ENCODE data around the gene FABP1.

FABP1 gene

DNA sequence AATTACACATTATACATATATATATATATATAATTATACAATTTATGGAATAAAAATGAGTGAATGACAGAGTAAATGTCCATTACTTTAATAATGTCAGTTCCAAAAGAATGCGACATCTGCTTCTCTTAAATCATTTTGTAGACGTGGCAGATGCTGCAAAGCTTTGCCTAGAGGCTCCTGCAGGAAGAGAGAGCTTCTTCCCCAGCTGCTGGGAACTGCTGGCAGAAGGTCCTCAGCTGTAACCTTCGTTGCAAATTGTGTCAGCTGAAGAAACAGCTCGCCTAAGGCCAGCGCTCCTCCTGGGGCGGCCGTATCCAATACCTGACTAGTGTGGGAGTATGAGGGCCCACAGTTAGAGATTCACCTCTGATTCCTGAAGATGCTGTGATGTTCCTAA, 32.7 kb upstream of the FABP1 start:
- 86% methylated on average over 7 of the region's 7 CpGs for WGBS

DNA sequence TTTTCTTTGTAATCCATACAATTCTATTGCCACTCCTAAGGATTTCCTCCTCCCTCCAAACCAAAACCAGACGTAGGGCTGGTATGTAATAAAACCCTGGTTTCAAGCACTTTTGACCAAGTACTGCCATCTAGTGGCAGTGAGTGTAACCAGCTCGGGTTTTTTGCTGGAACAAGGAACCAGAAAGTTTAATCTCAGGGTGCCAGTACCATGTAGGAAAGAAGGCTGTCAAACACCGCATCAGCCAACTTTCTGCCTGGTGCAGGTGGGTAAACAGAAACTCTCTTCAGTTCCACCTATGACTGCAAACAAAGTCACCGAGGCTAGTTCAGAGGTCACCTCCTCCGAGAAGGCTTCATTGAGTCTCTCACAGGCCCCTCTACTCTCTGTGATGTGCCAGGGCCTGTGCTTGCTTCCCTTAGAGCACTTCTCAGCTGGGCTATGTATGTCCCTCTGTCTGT, 32.1 kb upstream of the FABP1 start:
- 40% methylated on average over 5 of the region's 5 CpGs for WGBS
- no peak overlapping the region for H3K9ac ChIP-seq (ENCODE audit: low read depth, low read length)
- H3K4me1 ChIP-seq (ENCODE audit: insufficient read depth, low read length) = no peaks in the 10 kb centered on the region; the same call in 1 of the 2 replicates
- H3K36me3 ChIP-seq (ENCODE audit: insufficient read depth, low read length) = no peaks in the 10 kb centered on the region
- H3K4me3 ChIP-seq (ENCODE audit: low read length) = no peak overlapping the region
- H3K9me3 ChIP-seq (ENCODE audit: insufficient read depth, low read depth, low read length) = no peaks in the 10 kb centered on the region
- H3K27ac ChIP-seq (ENCODE audit: low read depth, low read length) = no peak overlapping the region
- H3K27me3 ChIP-seq (ENCODE audit: insufficient read depth, low read length) = no peaks in the 10 kb centered on the region

More for the DNA sequence above, 32.7 kb upstream of the FABP1 start:
- Histone ChIP-seq H3K36me3 (ENCODE audit: insufficient read depth, low read length) (no peaks in the 10 kb centered on the region), H3K27me3 (ENCODE audit: insufficient read depth, low read length) (no peaks in the 10 kb centered on the region), H3K4me1 (ENCODE audit: insufficient read depth, low read length) (no peaks in the 10 kb centered on the region; the same call in 1 of the 2 replicates), H3K9ac (ENCODE audit: low read depth, low read length) (no peak overlapping the region), H3K4me3 (ENCODE audit: low read length) (no peak overlapping the region), H3K27ac (ENCODE audit: low read depth, low read length) (no peak overlapping the region), H3K9me3 (ENCODE audit: insufficient read depth, low read depth, low read length) (no peaks in the 10 kb centered on the region)

DNA sequence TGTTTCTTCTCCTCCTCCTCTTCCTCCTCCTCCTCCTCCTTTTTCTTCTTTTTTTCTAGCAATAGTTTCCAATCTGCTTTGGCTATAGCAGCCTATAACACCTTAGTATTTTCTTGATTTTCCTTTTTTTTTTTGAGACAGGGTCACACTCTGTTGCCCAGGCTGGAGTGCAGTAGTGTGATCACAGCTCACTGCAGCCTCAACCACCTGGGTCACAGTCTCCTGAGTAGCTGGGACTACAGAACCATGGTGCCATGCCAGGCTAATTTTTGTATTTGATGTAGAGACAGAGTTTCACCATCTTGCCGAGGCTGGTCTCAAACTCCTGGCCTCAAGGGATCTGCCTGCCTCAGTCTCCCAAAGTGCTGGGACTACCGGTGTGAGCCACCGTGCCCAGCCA, 31.6 kb upstream of the FABP1 start:
- Histone ChIP-seq H3K4me3 (ENCODE audit: low read length) (no peak overlapping the region), H3K36me3 (ENCODE audit: insufficient read depth, low read length) (no peaks in the 10 kb centered on the region), H3K27ac (ENCODE audit: low read depth, low read length) (no peak overlapping the region), H3K9ac (ENCODE audit: low read depth, low read length) (no peak overlapping the region), H3K4me1 (ENCODE audit: insufficient read depth, low read length) (no peaks in the 10 kb centered on the region; the same call in 1 of the 2 replicates), H3K9me3 (ENCODE audit: insufficient read depth, low read depth, low read length) (no peaks in the 10 kb centered on the region), H3K27me3 (ENCODE audit: insufficient read depth, low read length) (no peaks in the 10 kb centered on the region)
- WGBS = 89% methylated on average over 3 of the region's 3 CpGs

GRCh38 chr2:88148929-88149438, 21.1 kb upstream of the FABP1 start:
- Histone ChIP-seq H3K27me3 (ENCODE audit: insufficient read depth, low read length) (no peaks in the 10 kb centered on the region), H3K9me3 (ENCODE audit: insufficient read depth, low read depth, low read length) (peaks cover 13% of the 10 kb centered on the region; the same call in 1 of the 2 replicates), H3K27ac (ENCODE audit: low read depth, low read length) (no peak overlapping the region), H3K9ac (ENCODE audit: low read depth, low read length) (no peak overlapping the region), H3K4me1 (ENCODE audit: insufficient read depth, low read length) (no peaks in the 10 kb centered on the region), H3K36me3 (ENCODE audit: insufficient read depth, low read length) (no peaks in the 10 kb centered on the region), H3K4me3 (ENCODE audit: low read length) (no peak overlapping the region)

DNA sequence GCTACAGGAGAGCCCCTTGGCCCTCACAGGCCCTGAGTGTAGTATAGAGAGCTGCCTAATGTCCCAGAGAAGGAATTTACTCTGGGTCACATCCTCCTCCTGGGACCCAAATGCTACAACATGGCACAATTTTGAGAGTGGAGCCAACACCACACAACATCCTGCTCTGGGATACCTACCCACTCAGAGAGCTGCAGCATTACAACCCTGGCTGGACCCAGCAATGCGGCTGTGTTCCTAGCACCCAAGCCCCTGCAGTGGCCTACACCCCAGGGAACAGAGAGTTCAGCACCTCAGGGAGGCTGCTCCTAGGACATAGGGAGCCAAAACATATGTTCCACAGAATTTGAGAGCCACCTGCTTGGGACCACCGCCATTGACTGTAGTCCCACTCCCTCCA, 19.3 kb upstream of the FABP1 start:
- Histone ChIP-seq H3K27ac (ENCODE audit: low read depth, low read length) (no peak overlapping the region), H3K27me3 (ENCODE audit: insufficient read depth, low read length) (no peaks in the 10 kb centered on the region), H3K4me1 (ENCODE audit: insufficient read depth, low read length) (no peaks in the 10 kb centered on the region), H3K36me3 (ENCODE audit: insufficient read depth, low read length) (no peaks in the 10 kb centered on the region), H3K4me3 (ENCODE audit: low read length) (no peak overlapping the region), H3K9me3 (ENCODE audit: insufficient read depth, low read depth, low read length) (peaks cover 7% of the 10 kb centered on the region; the same call in 1 of the 2 replicates), H3K9ac (ENCODE audit: low read depth, low read length) (no peak overlapping the region)
- 94% methylated on average over 2 of the region's 2 CpGs for WGBS

DNA sequence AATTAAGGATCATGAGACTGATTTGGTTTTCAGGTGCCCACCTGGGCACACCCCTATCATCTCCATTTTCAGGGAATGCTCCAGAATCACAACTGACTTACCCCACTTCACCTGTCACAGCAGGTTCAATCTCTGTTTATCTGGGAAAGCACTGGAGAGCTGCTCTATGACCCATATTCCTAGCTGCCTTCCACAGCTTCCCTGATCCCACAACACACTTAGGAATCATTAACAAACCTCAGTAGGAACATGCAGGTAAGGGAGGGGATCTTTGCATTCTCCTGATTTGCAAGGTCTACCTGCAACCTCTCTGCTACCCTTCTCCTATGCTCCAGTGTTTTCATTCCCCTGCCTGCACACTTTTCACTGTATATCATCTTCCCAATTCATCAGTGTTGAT, 18.7 kb upstream of the FABP1 start:
- peaks cover 7% of the 10 kb centered on the region; the same call in 1 of the 2 replicates for H3K9me3 ChIP-seq (ENCODE audit: insufficient read depth, low read depth, low read length)
- H3K36me3 ChIP-seq (ENCODE audit: insufficient read depth, low read length) = no peaks in the 10 kb centered on the region
- no peak overlapping the region for H3K9ac ChIP-seq (ENCODE audit: low read depth, low read length)
- H3K27ac ChIP-seq (ENCODE audit: low read depth, low read length) = no peak overlapping the region
- H3K27me3 ChIP-seq (ENCODE audit: insufficient read depth, low read length) = no peaks in the 10 kb centered on the region
- H3K4me1 ChIP-seq (ENCODE audit: insufficient read depth, low read length) = no peaks in the 10 kb centered on the region
- H3K4me3 ChIP-seq (ENCODE audit: low read length) = no peak overlapping the region

- Histone ChIP-seq H3K9ac (ENCODE audit: low read depth, low read length) (no peak overlapping the region), H3K27ac (ENCODE audit: low read depth, low read length) (no peak overlapping the region), H3K9me3 (ENCODE audit: insufficient read depth, low read depth, low read length) (peaks cover 7% of the 10 kb centered on the region; the same call in 1 of the 2 replicates), H3K4me3 (ENCODE audit: low read length) (no peak overlapping the region), H3K4me1 (ENCODE audit: insufficient read depth, low read length) (no peaks in the 10 kb centered on the region), H3K27me3 (ENCODE audit: insufficient read depth, low read length) (no peaks in the 10 kb centered on the region), H3K36me3 (ENCODE audit: insufficient read depth, low read length) (no peaks in the 10 kb centered on the region)
- 90% methylated on average over 8 of the region's 10 CpGs for WGBS
Measured at GRCh38 chr2:88144914-88145497, 17.1 kb upstream of the FABP1 start.

DNA sequence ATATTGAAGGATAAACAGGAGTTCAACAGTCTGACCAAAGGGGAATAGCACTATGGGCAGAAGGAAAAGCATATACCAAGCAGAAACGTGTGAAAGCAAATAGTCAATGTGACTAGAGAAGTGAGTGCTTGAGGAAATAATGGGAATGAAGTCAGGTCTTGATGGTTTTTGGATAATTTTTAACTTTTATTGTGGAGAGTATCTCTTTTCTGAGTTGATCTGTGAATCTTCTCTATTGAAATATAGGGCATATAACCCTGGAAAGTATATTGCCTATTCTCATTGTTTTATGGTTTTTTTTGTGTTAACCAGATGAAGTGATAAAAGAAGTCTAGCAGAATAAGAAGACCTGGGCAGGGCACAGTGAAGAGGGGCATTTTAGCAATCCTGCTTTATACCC, 16.4 kb upstream of the FABP1 start:
- WGBS = 74% methylated on average over 1 of the region's 1 CpG
- H3K4me1 ChIP-seq (ENCODE audit: insufficient read depth, low read length) = no peaks in the 10 kb centered on the region
- peaks cover 7% of the 10 kb centered on the region; the same call in 1 of the 2 replicates for H3K9me3 ChIP-seq (ENCODE audit: insufficient read depth, low read depth, low read length)
- no peak overlapping the region for H3K27ac ChIP-seq (ENCODE audit: low read depth, low read length)
- no peaks in the 10 kb centered on the region for H3K36me3 ChIP-seq (ENCODE audit: insufficient read depth, low read length)
- no peak overlapping the region for H3K9ac ChIP-seq (ENCODE audit: low read depth, low read length)
- no peaks in the 10 kb centered on the region for H3K27me3 ChIP-seq (ENCODE audit: insufficient read depth, low read length)
- H3K4me3 ChIP-seq (ENCODE audit: low read length) = no peak overlapping the region

DNA sequence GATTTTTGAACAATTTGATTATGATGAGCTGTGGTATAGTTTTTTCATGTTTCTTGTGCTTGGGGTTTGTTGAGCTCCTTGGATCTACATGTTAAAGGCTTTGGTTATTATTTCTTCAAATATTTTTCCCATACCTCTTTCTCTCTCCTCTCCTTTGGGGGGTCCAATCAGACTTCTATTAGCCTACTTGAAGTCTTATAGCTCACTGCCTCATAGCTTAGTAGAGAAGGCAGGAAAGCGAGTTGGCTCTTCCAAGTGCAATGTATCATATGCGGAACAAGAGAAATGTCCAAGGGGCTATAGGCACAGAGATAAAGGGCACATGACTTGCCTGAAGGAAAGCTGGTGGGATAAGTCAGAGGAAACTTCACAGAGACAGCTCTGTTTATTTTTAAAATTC, 14.1 kb upstream of the FABP1 start:
- H3K9ac ChIP-seq (ENCODE audit: low read depth, low read length) = no peak overlapping the region
- no peak overlapping the region for H3K4me3 ChIP-seq (ENCODE audit: low read length)
- no peaks in the 10 kb centered on the region for H3K27me3 ChIP-seq (ENCODE audit: insufficient read depth, low read length)
- 95% methylated on average over 2 of the region's 2 CpGs for WGBS
- H3K36me3 ChIP-seq (ENCODE audit: insufficient read depth, low read length) = no peaks in the 10 kb centered on the region
- no peaks in the 10 kb centered on the region for H3K4me1 ChIP-seq (ENCODE audit: insufficient read depth, low read length)
- H3K27ac ChIP-seq (ENCODE audit: low read depth, low read length) = no peak overlapping the region
- no peaks in the 10 kb centered on the region for H3K9me3 ChIP-seq (ENCODE audit: insufficient read depth, low read depth, low read length)

- H3K9me3 ChIP-seq (ENCODE audit: insufficient read depth, low read depth, low read length) = no peaks in the 10 kb centered on the region
Measured at GRCh38 chr2:88139804-88140203, 11.9 kb upstream of the FABP1 start.

DNA sequence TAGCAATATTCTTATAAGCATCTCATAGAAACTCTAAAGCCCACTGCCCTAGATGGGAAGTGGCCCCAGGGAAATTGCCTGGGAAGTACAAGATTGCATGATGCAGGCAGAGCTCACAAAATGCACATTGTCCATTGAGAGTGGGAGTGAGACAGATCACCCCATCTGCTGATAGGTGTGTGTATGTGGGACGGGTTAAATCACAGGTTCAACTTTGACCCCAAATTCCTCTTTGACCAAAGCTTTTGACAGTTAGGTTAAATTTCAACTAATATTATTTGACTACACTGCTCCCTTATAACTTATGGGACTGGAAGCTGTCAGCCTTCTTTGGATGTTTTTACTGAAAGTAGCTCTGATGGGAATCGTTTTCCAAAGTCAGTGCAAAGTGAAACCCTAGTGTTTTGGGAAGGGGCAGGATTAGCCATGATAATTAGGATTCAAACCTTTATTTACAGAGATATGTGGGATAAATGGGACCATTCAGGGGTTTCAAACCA, 11.4 kb upstream of the FABP1 start:
- Histone ChIP-seq H3K9ac (ENCODE audit: low read depth, low read length) (no peak overlapping the region), H3K4me1 (ENCODE audit: insufficient read depth, low read length) (no peaks in the 10 kb centered on the region), H3K9me3 (ENCODE audit: insufficient read depth, low read depth, low read length) (no peaks in the 10 kb centered on the region), H3K4me3 (ENCODE audit: low read length) (no peak overlapping the region), H3K27ac (ENCODE audit: low read depth, low read length) (no peak overlapping the region), H3K36me3 (ENCODE audit: insufficient read depth, low read length) (no peaks in the 10 kb centered on the region), H3K27me3 (ENCODE audit: insufficient read depth, low read length) (no peaks in the 10 kb centered on the region)
- WGBS = 76% methylated on average over 1 of the region's 2 CpGs

More at GRCh38 chr2:88139804-88140203, 11.9 kb upstream of the FABP1 start:
- 83% methylated on average over 6 of the region's 6 CpGs for WGBS
- Histone ChIP-seq H3K27ac (ENCODE audit: low read depth, low read length) (no peak overlapping the region), H3K4me3 (ENCODE audit: low read length) (no peak overlapping the region), H3K4me1 (ENCODE audit: insufficient read depth, low read length) (no peaks in the 10 kb centered on the region), H3K27me3 (ENCODE audit: insufficient read depth, low read length) (no peaks in the 10 kb centered on the region), H3K36me3 (ENCODE audit: insufficient read depth, low read length) (no peaks in the 10 kb centered on the region), H3K9ac (ENCODE audit: low read depth, low read length) (no peak overlapping the region)

All from HUES64 (cell line).